Astrocyte of the spinal cord (primary cell): ENCODE results near the gene DTNA.

Source experiments
- DNase-seq: peaks from one replicate; pipeline ENCODE4 v3.0.0; 2011; ENCODE audit warnings: low read depth, low spot score
- H3K4me3 ChIP-seq: 2 replicates; pipeline ENCODE4 v1.5.1; 2011; ENCODE audit warnings: low read depth, mild to moderate bottlenecking, low read length, moderate library complexity
- in situ Hi-C: cut with HindIII; loops from 2 replicates; pipeline ENCODE4 v1.10.0; 2017; ENCODE audit warnings: low sequenced_read_pairs
- TF ChIP-seq, protein P1 (sequence below): IDR thresholded peaks from 2 replicates; pipeline ENCODE4 v1.5.1; 2012; ENCODE audit warnings: low read depth, mild to moderate bottlenecking, low read length, inconsistent platforms

Gene DTNA

DNA sequence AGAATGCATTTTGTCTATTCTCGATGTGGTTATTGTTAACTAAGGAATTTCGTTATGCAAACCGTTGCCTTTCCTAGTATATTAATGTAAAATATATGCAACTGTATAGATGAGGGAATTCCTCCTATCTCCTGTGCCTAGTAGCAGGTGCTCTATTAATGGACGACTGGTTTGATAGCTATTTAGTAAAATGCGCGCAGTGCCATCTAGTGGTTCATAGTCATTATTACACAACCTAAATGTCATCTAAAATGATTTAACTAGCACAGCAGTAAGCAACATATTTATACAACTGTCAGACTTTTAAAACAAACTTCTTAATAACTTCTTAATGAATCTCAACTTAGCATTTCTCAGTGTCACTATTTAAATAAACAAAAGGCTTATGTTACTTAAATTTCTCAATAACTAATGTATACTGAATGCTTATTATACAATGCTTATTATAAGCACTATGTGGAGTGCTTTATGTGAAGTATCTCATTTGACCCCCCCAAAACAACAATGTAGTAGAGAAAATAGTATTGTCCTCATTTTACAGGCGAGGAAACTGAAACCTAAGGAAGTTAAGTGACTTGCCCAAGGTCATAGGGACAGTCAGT lies 77.9 kb downstream of the DTNA start:
- no peak overlapping the region for H3K4me3 ChIP-seq
- in situ Hi-C loops = no loop called here
- peak; percentile 64 for DNase-seq
- TF ChIP-seq, protein P1, sequence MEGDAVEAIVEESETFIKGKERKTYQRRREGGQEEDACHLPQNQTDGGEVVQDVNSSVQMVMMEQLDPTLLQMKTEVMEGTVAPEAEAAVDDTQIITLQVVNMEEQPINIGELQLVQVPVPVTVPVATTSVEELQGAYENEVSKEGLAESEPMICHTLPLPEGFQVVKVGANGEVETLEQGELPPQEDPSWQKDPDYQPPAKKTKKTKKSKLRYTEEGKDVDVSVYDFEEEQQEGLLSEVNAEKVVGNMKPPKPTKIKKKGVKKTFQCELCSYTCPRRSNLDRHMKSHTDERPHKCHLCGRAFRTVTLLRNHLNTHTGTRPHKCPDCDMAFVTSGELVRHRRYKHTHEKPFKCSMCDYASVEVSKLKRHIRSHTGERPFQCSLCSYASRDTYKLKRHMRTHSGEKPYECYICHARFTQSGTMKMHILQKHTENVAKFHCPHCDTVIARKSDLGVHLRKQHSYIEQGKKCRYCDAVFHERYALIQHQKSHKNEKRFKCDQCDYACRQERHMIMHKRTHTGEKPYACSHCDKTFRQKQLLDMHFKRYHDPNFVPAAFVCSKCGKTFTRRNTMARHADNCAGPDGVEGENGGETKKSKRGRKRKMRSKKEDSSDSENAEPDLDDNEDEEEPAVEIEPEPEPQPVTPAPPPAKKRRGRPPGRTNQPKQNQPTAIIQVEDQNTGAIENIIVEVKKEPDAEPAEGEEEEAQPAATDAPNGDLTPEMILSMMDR = peak; percentile 44

DNA sequence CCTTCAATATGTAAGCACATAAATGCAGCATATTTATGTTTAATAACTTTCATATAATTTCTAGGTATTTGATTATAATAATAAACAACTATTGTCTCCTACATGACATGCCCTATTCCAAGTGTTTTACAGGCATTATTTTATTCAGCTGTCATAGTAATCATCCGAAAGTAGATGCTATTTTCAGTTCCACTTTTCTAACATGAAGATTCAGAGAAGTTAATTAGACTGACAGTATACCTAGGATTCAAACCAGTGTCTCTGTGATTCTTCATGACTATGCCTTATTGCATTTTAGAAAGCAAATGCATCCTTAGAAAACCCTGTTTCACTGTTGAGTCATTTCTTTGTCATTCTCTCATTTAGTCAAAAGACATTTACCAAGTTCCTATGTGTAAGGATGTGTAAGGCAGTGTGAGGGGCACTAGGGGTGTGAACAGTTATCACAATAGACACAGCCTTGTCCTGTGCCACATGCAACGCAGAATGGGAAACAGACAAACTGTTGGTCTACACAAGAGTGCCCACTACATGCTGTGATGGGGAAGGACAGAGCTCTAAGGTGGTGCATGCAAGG lies 79.8 kb downstream of the DTNA start:
- no peak overlapping the region for H3K4me3 ChIP-seq
- TF ChIP-seq, protein P1 = no peak
- in situ Hi-C loops = no loop called here
- no peak for DNase-seq

DNA sequence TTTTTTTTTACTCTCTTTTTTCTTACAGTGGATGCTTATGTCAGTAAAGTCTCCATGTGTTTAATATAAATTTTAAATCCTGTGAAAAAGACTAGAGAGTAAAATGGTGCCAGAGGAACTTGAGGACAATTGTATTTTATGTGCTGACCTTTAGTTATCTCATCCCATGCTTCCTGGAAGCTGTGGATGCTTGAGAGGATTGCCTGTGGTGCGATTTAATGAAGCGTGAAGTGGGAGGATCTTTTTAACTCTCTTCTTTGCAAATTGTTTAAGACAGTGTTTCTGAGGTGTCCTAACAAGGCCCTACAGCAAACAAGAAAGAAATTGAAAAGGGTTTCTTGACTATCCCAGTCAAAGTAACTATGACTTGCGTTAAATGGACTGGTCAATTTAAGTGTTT lies 84.2 kb downstream of the DTNA start:
- H3K4me3 ChIP-seq = no peak overlapping the region
- TF ChIP-seq, protein P1 = no peak
- in situ Hi-C loops = no loop called here
- no peak for DNase-seq

DNA sequence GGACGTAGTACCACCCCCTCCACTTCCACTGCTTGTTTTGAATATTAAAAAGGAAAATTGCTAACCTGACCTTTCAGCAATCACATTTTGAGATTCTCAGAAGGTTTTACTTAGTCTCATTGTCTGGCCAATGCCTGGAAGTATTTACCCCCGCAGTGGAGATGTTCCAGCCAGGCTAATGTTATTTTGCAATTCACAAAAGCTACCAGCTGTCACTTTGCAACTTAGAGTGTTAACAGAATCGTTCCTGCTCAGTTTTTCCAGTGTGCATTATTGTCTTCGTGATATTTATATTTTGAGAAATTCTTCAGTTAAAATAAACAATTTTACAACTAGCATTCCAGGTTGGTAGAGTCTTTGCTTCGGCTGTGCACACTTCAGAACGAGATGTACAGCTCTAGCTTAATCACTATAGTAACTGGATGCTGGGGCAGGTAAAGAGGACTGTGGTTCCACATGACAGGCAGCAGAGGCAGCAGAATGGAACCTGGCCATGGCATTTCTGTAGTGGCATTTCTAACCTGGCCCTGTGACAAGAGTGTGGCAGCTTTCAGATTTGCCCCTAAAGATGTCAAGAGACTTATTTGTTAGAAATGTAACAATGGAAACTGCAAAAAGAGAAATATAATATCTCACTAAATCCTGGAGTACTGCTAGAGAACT lies 85.1 kb downstream of the DTNA start:
- in situ Hi-C loops = no loop called here
- TF ChIP-seq, protein P1 = no peak
- H3K4me3 ChIP-seq = no peak overlapping the region
- DNase-seq = no peak

DNA sequence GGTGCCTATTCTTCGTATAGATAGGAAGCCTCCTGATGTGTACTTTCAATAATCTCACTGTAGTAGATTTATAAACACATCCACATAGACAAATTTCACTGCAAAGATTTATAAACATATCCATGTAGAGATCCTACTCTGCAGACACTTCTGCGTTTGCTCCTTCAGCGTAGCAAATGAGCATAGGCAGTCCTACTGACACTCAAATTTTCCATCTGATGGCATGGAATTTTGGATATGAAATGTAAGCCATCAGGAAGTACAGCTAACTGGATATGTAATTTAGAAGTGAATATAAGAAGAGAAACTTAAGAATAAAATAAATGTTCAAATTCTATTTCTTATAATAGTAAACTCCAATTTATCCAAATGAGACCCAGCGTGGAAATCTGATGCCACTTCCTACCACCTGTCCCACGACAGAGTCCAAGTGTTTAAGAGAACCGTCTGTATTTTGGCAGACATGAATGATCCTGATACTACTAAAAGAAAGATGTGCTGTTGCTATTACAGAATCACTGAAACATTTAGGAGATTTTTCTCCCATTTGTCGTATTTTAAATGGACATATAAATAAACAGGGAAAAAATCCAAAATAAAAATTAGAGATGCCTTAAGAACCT lies 86.0 kb downstream of the DTNA start:
- TF ChIP-seq, protein P1 = no peak
- no peak for DNase-seq
- in situ Hi-C loops = no loop called here
- H3K4me3 ChIP-seq = no peak overlapping the region

GRCh38 chr18:34799291-34799690 lies 89.2 kb downstream of the DTNA start:
- DNase-seq = no peak
- TF ChIP-seq, protein P1 = no peak
- no peak overlapping the region for H3K4me3 ChIP-seq
- in situ Hi-C loops = no loop called here
